ENCODE measurements around the gene FREM1.

FREM1 gene

DNA sequence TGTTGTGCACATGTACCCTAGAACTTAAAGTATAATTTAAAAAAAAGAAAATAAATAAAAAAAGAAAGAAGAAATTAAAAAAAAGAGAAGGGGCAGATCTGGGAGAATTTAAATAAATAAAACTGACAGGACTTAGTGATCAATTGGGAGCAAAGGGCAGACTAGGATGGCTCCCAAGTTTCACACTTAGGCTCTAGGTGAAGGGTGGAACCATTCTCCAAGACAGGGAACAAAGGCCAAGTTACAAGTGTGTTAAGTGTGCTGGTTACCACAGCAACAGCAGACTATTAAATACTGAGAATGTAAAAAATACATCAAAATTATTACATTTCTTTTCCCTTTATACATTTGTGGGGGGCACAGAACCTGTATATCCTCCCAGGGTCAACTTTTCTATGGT lies 224.1 kb downstream of the FREM1 start:
- H3K4me2 ChIP-seq (ENCODE audit: low read length), result no peak overlapping the region

More for the DNA sequence above, 224.1 kb downstream of the FREM1 start:
- H3K9ac ChIP-seq (ENCODE audit: low read length), result no peak overlapping the region
- H3K4me1 ChIP-seq (ENCODE audit: insufficient read depth, low read length, severe bottlenecking), result peaks cover 37% of the 10 kb centered on the region
- H3K27me3 ChIP-seq (ENCODE audit: insufficient read depth, low read length), result no peaks in the 10 kb centered on the region
- H3K9me2 ChIP-seq (ENCODE audit: low read depth, low read length), result no peaks in the 10 kb centered on the region
- peaks cover 32% of the 10 kb centered on the region for H3K36me3 ChIP-seq (ENCODE audit: insufficient read depth, low read length)
- no peaks in the 10 kb centered on the region for H4K20me1 ChIP-seq (ENCODE audit: insufficient read depth, low read length)
- no peak overlapping the region for H3K27ac ChIP-seq (ENCODE audit: low read depth, low read length, poor library complexity, severe bottlenecking)
- 0 out of 2 replicates have a peak, but pooled peaks cover 2% of the 10 kb centered on the region for H3K79me2 ChIP-seq (ENCODE audit: insufficient read depth, low read length)
- H3K4me3 ChIP-seq (ENCODE audit: low read depth, low read length, poor library complexity, severe bottlenecking), result no peak overlapping the region
- no peaks in the 10 kb centered on the region for H3K9me3 ChIP-seq (ENCODE audit: low read length)
- no peaks in the 10 kb centered on the region for H3F3A ChIP-seq (ENCODE audit: insufficient read depth, low read length)
- TF ChIP-seq, protein P1, sequence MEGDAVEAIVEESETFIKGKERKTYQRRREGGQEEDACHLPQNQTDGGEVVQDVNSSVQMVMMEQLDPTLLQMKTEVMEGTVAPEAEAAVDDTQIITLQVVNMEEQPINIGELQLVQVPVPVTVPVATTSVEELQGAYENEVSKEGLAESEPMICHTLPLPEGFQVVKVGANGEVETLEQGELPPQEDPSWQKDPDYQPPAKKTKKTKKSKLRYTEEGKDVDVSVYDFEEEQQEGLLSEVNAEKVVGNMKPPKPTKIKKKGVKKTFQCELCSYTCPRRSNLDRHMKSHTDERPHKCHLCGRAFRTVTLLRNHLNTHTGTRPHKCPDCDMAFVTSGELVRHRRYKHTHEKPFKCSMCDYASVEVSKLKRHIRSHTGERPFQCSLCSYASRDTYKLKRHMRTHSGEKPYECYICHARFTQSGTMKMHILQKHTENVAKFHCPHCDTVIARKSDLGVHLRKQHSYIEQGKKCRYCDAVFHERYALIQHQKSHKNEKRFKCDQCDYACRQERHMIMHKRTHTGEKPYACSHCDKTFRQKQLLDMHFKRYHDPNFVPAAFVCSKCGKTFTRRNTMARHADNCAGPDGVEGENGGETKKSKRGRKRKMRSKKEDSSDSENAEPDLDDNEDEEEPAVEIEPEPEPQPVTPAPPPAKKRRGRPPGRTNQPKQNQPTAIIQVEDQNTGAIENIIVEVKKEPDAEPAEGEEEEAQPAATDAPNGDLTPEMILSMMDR (IDR thresholded peaks at IDR 0.05; ENCODE audit: low read length), result no peak
- TF ChIP-seq EZH2 (IDR thresholded peaks at IDR 0.05; ENCODE audit: borderline replicate concordance, low read length), result no peak
- H2AFZ ChIP-seq (ENCODE audit: low read length), result no peak overlapping the region
